HG03196 (cell line): ENCODE data around the gene SPTBN5.

ENCODE experiments used
- ATAC-seq: cut with Tn5 transposase; IDR thresholded peaks from one replicate; pipeline ENCODE4 v1.9.1; 2021; ENCODE audit not compliant: unreplicated experiment

SPTBN5 gene

GRCh38 chr15:41885321-41885720 lies 8.5 kb downstream of the SPTBN5 start:
- ATAC-seq = no peak

DNA sequence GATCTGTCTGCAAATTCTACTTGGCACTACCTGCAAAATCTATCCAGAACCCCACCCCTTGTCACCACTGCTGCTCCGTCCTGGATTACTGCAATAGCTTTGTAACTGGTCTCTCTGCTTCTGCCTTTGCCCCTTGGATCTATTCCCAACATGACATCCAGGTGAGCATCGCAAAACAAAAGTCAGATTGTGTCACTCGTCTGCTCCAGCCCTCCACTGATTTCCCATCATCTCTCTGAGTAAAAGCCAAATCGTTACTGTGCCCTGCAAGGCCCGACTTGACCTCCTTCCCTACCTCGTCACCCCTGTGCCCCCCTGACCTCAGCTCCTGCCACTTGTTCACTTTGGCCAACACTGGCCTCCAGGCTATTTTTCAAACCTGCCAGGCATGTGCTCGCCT lies 9.4 kb downstream of the SPTBN5 start:
- no peak for ATAC-seq

- ATAC-seq = no peak
These were observed 10.4 kb downstream of the SPTBN5 start for GRCh38 chr15:41883484-41883825.

GRCh38 chr15:41882689-41883483 lies 11.0 kb downstream of the SPTBN5 start:
- no peak for ATAC-seq

DNA sequence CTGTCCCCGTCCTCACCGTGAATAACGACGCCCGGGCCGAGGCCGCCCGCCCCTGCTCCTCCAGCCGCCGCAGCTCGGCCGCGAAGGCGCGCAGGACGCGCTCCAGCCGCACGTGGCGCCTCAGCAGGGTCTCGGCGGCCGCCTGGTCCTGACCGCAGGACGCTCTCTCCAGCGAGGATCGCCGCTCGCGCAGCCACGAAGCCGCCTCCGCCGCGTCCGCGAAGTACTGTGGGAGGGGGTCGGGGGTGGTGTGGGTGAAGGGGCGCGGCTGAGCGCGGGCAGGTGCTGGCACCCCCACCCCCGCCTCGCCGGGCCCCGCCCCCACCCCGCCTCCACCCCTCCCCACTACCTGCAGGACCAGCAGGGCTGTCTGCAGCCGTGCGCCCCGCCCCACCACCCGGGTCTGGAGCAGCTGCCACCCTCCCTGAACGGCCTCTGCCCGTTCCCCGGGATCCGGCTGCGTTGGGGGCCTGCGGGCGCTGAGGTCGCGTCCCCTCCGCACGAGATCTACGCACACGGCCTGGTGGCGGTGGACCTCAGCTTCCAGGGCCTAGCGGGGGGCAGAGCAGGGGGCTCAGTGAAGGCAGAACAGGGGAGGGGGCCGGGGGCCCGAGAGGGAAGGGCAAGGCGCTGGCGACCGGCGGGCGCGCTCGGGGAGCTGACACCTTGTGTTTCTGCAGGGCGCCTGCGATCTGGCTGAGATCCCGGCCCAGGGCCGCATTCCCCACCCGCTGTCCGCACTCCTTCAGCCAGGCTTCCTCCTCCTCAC lies 11.7 kb downstream of the SPTBN5 start:
- ATAC-seq = no peak

DNA sequence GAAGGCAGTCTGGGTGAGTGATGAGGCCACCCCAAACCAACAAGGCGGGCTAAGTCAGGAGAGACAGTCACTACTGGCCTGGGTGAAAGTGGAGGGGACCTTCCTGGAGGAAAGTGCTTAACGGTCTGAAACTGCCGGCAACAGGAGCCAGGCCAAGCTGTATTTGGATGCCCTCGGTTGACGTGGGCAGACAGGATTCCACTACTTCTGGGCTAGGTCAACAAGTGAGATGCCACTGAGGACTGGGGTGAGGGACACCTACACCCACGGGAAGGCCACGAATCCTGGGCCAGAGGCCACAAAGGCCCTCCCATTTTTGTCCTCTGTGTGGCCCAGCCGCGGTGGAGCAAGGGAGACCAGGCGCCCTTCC lies 12.3 kb downstream of the SPTBN5 start:
- no peak for ATAC-seq

GRCh38 chr15:41881086-41881485 lies 12.8 kb downstream of the SPTBN5 start:
- no peak for ATAC-seq

- no peak for ATAC-seq
These were observed 13.5 kb downstream of the SPTBN5 start for GRCh38 chr15:41880156-41880877.

GRCh38 chr15:41879321-41879845 lies 14.5 kb downstream of the SPTBN5 start:
- no peak for ATAC-seq

- ATAC-seq = no peak
These were observed 15.5 kb downstream of the SPTBN5 start for GRCh38 chr15:41878355-41878699.

DNA sequence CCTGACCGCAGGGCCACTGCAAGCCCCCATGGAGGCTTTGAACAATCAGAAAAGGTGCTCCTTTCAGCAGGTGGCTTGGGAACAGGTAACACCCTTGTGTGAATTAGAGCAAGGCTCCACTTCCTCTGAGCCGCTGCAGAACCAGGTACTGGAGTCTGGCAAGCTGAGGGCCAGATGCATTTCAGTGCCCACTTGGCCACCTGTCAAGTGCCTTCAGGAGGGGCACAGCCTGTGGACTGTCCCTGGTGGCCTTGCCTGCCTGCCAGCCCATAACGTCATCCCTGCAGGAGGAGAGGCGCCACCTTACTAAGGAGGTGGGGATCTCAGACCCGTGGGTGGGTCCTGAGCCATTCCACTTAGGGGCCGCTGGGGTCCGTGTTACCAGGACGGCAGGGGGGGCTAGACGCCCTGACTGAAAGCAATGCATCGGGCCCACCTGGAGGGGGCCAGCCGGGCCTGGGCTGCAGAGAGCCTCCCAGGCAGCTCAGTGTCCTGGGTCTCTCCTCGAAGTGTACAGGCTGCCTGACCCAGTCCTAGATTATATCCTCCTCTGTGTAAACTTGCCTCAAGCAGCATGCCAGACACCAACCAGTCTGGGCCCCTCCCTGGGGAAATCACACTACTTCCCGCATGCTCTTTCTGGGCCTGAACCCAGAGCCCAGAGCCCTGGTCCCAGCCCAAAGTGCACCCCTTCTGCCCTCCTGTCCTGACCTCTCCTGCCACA lies 16.1 kb downstream of the SPTBN5 start:
- no peak for ATAC-seq

- no peak for ATAC-seq
These were observed 17.2 kb downstream of the SPTBN5 start for GRCh38 chr15:41876689-41877088.

- ATAC-seq = no peak
These were observed 17.8 kb downstream of the SPTBN5 start for GRCh38 chr15:41876007-41876406.

DNA sequence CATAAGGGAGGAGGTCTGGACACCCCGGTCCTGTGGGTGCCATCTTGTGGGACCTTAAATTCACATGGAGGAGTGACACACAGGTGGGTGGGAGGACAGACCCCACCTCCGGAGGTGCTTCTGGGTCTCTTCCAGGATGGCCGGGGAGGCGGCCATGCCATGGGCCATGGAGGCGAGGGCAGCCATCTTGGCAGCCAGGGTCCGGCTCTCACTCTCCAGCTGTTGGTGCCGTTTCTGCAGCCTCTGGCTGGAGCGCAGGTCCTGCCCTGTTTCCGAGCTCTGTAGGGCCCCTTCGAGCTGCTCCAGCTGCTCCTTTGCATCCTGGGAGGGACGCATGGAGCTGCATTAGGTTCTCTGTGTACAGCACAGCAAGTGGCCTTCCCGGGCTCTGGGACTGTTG lies 19.1 kb downstream of the SPTBN5 start:
- ATAC-seq = no peak

GRCh38 chr15:41873711-41874110 lies 20.1 kb downstream of the SPTBN5 start:
- no peak for ATAC-seq

DNA sequence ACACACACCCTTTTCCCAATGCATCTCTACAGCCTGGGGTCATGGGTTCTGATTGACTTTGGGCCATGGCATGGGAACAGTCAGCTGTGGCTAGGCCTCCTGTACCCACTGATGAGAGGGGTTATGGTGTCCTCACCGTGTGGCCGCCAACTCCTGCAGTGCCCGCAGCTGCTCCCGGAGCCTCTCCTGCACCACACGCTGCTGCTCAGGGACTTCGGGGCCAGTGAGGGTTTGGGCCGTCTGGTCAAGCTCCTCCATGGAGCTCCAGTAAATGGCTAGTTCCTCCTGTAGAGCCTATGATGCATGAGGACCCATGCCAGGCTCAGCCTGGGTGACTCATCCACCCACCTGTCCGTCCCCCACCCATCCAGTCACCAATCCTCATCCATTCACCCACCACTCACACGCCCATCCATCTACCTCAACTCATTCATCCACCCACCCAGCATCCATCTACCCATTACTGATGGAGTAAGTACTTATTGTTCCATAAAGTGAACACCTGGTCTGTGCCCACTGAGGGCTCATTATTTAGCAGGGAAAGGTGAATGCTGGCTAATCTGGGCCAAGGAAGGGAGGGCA lies 21.6 kb downstream of the SPTBN5 start:
- no peak for ATAC-seq

DNA sequence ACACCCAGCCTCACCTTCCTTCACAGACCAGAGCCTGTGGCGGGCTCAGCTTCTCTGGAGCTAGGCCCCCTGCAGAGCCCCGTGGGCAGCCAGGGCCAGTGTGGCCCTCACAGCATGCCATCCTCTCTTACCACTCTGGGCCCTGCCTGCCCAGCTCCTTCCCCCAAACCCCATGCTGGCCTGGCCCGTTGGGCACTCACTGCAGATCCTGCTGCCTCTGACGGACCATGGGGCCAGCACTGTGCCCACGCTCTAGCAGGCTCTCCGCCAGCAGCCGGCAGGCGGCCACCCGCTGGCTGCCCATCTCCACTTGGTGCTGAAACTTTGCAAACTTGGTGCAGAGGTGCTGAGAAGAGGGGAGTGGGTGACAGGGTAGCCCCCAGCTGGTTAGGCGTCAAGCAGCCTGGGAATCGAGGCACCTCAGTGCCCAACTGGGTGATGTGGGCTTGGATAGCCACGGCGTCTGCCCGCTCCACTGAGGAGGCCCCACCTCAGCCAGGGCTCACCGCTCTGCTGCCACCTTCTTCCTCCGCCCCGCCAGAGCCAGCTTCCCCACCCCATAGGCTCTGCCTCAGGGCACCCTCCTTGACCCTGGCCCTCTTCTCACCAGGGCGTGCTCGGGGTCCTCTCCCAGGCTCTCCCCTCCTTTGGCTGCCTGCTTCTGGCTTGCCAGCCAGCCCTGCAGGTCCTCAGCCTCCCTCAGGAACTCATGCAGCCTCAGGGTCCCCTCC lies 22.5 kb downstream of the SPTBN5 start:
- ATAC-seq = no peak

- no peak for ATAC-seq
These were observed 23.2 kb downstream of the SPTBN5 start for GRCh38 chr15:41870689-41871081.

GRCh38 chr15:41869770-41870688 lies 23.8 kb downstream of the SPTBN5 start:
- no peak for ATAC-seq
